Mesenchymal stem cell (in vitro differentiated cells and primary cell): ENCODE data around the gene LCP1. TPM values are rescaled to one million over a fixed set of nuclear protein-coding genes. Genes with fewer than 3 reads are reported as not detected.
"Not testable (repeated sequence)": the region's sequence is repeated elsewhere in the genome, so short reads cannot be mapped to it uniquely, and the experiment has no call there.

Experiments used
- DNase-seq: peaks from one replicate; pipeline ENCODE4 v3.0.0-alpha.2; 2013
- H2AFZ ChIP-seq: one replicate; pipeline ENCODE4 v1.6.1; 2013; ENCODE audit warnings: low read depth, mild to moderate bottlenecking, control low read depth, inconsistent platforms, low read length, moderate library complexity
- H2AK5ac ChIP-seq: 2 replicates; pipeline ENCODE4 v1.6.1; 2013; ENCODE audit warnings: low read length, moderate library complexity, mild to moderate bottlenecking, inconsistent platforms; ENCODE audit not compliant: severe bottlenecking
- H2BK120ac ChIP-seq: one replicate; pipeline ENCODE4 v1.6.1; 2013; ENCODE audit warnings: low read depth, mild to moderate bottlenecking, inconsistent platforms, low read length, moderate library complexity
- H2BK12ac ChIP-seq, 2 experiments: one replicate each; pipeline ENCODE4 v1.6.1; 2013; ENCODE audit warnings: inconsistent platforms in 2 of 2, low read length in 2 of 2, mild to moderate bottlenecking in 2 of 2, moderate library complexity in 2 of 2, control low read depth in 1 of 2
- H2BK15ac ChIP-seq: one replicate; pipeline ENCODE4 v1.6.1; 2013; ENCODE audit warnings: mild to moderate bottlenecking, low read depth, inconsistent platforms; ENCODE audit not compliant: poor library complexity, severe bottlenecking
- H2BK5ac ChIP-seq: 2 replicates; pipeline ENCODE4 v1.6.1; 2013; ENCODE audit warnings: low read depth, mild to moderate bottlenecking, low read length, control low read depth, inconsistent platforms; ENCODE audit not compliant: poor library complexity, severe bottlenecking
- H3K14ac ChIP-seq, 2 experiments: one replicate each; pipeline ENCODE4 v1.6.1; 2013; ENCODE audit warnings: inconsistent platforms in 2 of 2, low read length in 2 of 2, control low read depth in 1 of 2, mild to moderate bottlenecking in 1 of 2, moderate library complexity in 1 of 2
- H3K18ac ChIP-seq, 2 experiments: one replicate each; pipeline ENCODE4 v1.6.1; 2013; ENCODE audit warnings: inconsistent platforms in 2 of 2, low read length in 2 of 2, control low read depth in 1 of 2, low read depth in 1 of 2, mild to moderate bottlenecking in 1 of 2
- H3K23ac ChIP-seq, 2 experiments: one replicate each; pipeline ENCODE4 v1.6.1; 2013; ENCODE audit warnings: inconsistent platforms in 2 of 2, low read length in 2 of 2, mild to moderate bottlenecking in 2 of 2, moderate library complexity in 2 of 2, control low read depth in 1 of 2
- H3K27ac ChIP-seq: 2 replicates; pipeline ENCODE4 v1.5.1; 2013; ENCODE audit warnings: mild to moderate bottlenecking, moderate library complexity, low read length, control low read depth, inconsistent platforms; ENCODE audit not compliant: poor library complexity, severe bottlenecking
- H3K27me3 ChIP-seq, 2 experiments: 2 replicates each; pipeline versions ENCODE4 v1.6.1 to v1.7.0; 2013; ENCODE audit warnings: low read length in 2 of 2, mild to moderate bottlenecking in 2 of 2, moderate library complexity in 2 of 2, control low read depth in 1 of 2, inconsistent platforms in 1 of 2; ENCODE audit not compliant: control insufficient read depth in 1 of 2, insufficient read depth in 1 of 2
- H3K36me3 ChIP-seq, 2 experiments: 2 replicates each; pipeline versions ENCODE4 v1.6.1 to v1.7.0; 2013; ENCODE audit warnings: low read length in 2 of 2, control low read depth in 1 of 2, inconsistent platforms in 1 of 2, low read depth in 1 of 2, mild to moderate bottlenecking in 1 of 2; ENCODE audit not compliant: insufficient read depth in 2 of 2, control insufficient read depth in 1 of 2
- H3K4ac ChIP-seq, 2 experiments: one replicate each; pipeline ENCODE4 v1.6.1; 2013; ENCODE audit warnings: inconsistent platforms in 2 of 2, low read length in 2 of 2, mild to moderate bottlenecking in 2 of 2, moderate library complexity in 2 of 2, control low read depth in 1 of 2, low read depth in 1 of 2
- H3K4me1 ChIP-seq: 2 replicates; pipeline ENCODE4 v1.6.1; 2013; ENCODE audit warnings: low read depth, low read length, control low read depth; ENCODE audit not compliant: control insufficient read depth, insufficient read depth
- H3K4me2 ChIP-seq: 2 replicates; pipeline ENCODE4 v1.6.1; 2013; ENCODE audit warnings: low read length, mild to moderate bottlenecking, inconsistent platforms; ENCODE audit not compliant: poor library complexity, severe bottlenecking
- H3K4me3 ChIP-seq, 2 experiments: 2 replicates each; pipeline versions ENCODE4 v1.5.1 to v1.7.0; 2013; ENCODE audit warnings: low read length in 2 of 2, mild to moderate bottlenecking in 2 of 2, control low read depth in 1 of 2, low read depth in 1 of 2; ENCODE audit not compliant: insufficient read depth in 1 of 2
- H3K79me1 ChIP-seq: replicated peaks from 2 replicates; pipeline ENCODE4 v1.6.1; 2013; ENCODE audit warnings: mild to moderate bottlenecking, control low read depth, low read length, inconsistent platforms; ENCODE audit not compliant: poor library complexity, severe bottlenecking
- H3K9ac ChIP-seq: 2 replicates; pipeline ENCODE4 v1.7.0; 2013; ENCODE audit warnings: mild to moderate bottlenecking, low read length, moderate library complexity
- H3K9me3 ChIP-seq: 2 replicates; pipeline ENCODE4 v1.7.0; 2013; ENCODE audit warnings: mild to moderate bottlenecking, low read length; ENCODE audit not compliant: control insufficient read depth
- H4K8ac ChIP-seq: one replicate; pipeline ENCODE4 v1.6.1; 2013; ENCODE audit warnings: inconsistent platforms, mild to moderate bottlenecking, low read length, moderate library complexity
- H4K91ac ChIP-seq: one replicate; pipeline ENCODE4 v1.6.1; 2013; ENCODE audit warnings: mild to moderate bottlenecking, low read length, inconsistent platforms
- WGBS: methylation state at CpG from one replicate; pipeline ENCODE4 v1.1.7; 2013; ENCODE audit warnings: mixed read lengths; 5-methylcytosine and 5-hydroxymethylcytosine counted together
- polyA plus RNA-seq, 2 experiments: library from polyadenylated mRNA; stranded (reverse); fragments of 200-250 nt; gene quantifications; one replicate each; pipeline ENCODE4 v1.2.3, GENCODE V29; 2013

LCP1 gene, protein sequence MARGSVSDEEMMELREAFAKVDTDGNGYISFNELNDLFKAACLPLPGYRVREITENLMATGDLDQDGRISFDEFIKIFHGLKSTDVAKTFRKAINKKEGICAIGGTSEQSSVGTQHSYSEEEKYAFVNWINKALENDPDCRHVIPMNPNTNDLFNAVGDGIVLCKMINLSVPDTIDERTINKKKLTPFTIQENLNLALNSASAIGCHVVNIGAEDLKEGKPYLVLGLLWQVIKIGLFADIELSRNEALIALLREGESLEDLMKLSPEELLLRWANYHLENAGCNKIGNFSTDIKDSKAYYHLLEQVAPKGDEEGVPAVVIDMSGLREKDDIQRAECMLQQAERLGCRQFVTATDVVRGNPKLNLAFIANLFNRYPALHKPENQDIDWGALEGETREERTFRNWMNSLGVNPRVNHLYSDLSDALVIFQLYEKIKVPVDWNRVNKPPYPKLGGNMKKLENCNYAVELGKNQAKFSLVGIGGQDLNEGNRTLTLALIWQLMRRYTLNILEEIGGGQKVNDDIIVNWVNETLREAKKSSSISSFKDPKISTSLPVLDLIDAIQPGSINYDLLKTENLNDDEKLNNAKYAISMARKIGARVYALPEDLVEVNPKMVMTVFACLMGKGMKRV
- 1.1 TPM for polyA plus RNA-seq (2013, experiment 1 of 2)
- polyA plus RNA-seq (2013, experiment 2 of 2) = 1.1 TPM

GRCh38 chr13:46181840-46182490 is at the start of gene LCP1:
TSS of gene LCP1 (minus strand) at chr13:46182177. CDS start at chr13:46159662, 22,515 bp downstream.
- H3K4me3 ChIP-seq = no peak within 1 kb of the TSS
- no peak within 1 kb of the TSS for H2AFZ ChIP-seq
- no peak within 1 kb of the TSS for H4K8ac ChIP-seq
- H3K4me2 ChIP-seq = no peak within 1 kb of the TSS
- H2AK5ac ChIP-seq = no peak within 1 kb of the TSS
- DNase-seq = no peak
- H3K36me3 ChIP-seq = no peaks in the 10 kb centered on the region
- H3K9ac ChIP-seq = no peak within 1 kb of the TSS
- H2BK120ac ChIP-seq = no peak within 1 kb of the TSS
- peaks cover 2% of the 10 kb centered on the region for H3K4me1 ChIP-seq
- no peaks in the 10 kb centered on the region for H3K9me3 ChIP-seq
- peak within 1 kb of the TSS; percentile 47 for H4K91ac ChIP-seq
- no peaks in the 10 kb centered on the region for H3K79me1 ChIP-seq
- no peak within 1 kb of the TSS for H2BK5ac ChIP-seq
- no peak within 1 kb of the TSS for H2BK15ac ChIP-seq
- whole genome bisulfite sequencing = 92% methylated on average over 6 of the region's 8 CpGs
- no peak within 1 kb of the TSS for H3K27ac ChIP-seq
- no peak within 1 kb of the TSS for H3K14ac ChIP-seq
- H2BK12ac ChIP-seq = no peak within 1 kb of the TSS
- no peak within 1 kb of the TSS for H3K4ac ChIP-seq
- H3K18ac ChIP-seq = peak within 1 kb of the TSS in 1 of 2 experiments; percentile 17
- H3K23ac ChIP-seq = no peak within 1 kb of the TSS
- peaks cover 0 to 11% of the 10 kb centered on the region in 2 experiments for H3K27me3 ChIP-seq

DNA sequence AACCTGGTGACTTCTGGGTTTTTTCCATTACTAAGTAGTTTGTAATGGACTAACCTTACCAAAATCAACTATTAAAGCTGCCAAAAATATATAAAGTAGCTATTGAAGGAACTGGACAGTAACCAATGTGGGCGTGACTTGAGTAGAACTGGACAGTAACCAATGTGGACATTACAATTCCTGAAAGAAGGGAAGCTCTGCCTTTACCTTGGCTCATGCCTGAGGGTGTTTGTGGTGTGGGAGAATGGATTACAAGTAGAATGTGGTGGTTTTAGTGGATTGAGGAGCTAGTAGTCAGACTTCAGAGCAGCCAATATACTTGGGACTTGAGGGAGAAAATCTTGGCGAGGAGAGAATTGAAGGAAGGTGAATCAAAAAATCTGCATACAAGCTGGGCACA is 47.3 kb upstream of the LCP1 start:
- H3K27me3 ChIP-seq = no peaks in the 10 kb centered on the region
- no peaks in the 10 kb centered on the region for H3K4me1 ChIP-seq
- no peak overlapping the region for H2AK5ac ChIP-seq
- no peak overlapping the region for H3K14ac ChIP-seq
- H3K23ac ChIP-seq = no peak overlapping the region
- H3K9ac ChIP-seq = no peak overlapping the region
- H3K36me3 ChIP-seq = peaks cover 0 to 2% of the 10 kb centered on the region in 2 experiments
- H3K79me1 ChIP-seq = no peaks in the 10 kb centered on the region
- DNase-seq = no peak
- H4K8ac ChIP-seq = no peak overlapping the region
- peaks cover 11% of the 10 kb centered on the region for H3K9me3 ChIP-seq
- no peak overlapping the region for H4K91ac ChIP-seq
- H3K27ac ChIP-seq = no peak overlapping the region
- H2AFZ ChIP-seq = no peak overlapping the region
- H2BK12ac ChIP-seq = no peak overlapping the region
- no peak overlapping the region for H3K4me2 ChIP-seq
- WGBS = 95% methylated on average over 2 of the region's 2 CpGs
- H3K18ac ChIP-seq = no peak overlapping the region
- no peak overlapping the region for H2BK15ac ChIP-seq
- H2BK5ac ChIP-seq = no peak overlapping the region
- no peak overlapping the region for H3K4me3 ChIP-seq
- no peak overlapping the region for H3K4ac ChIP-seq
- H2BK120ac ChIP-seq = no peak overlapping the region

DNA sequence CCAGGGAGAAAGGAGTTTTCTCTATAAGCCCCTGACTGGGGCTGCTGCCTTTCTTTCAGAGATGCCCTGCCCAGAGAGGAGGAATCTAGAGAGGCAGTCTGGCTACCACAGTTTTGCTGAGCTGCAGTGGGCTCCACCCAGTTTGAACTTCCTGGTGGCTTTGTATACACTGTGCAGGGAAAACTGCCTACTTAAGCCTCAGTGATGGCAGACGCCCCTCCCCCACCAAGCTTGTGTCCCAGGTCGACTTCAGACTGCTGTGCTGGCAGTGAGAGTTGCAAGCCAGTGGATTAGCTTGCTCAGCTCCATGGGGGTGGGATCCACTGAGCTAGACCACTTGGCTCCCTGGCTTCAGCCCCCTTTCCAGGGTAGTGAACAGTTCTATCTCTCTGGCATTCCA is 38.3 kb upstream of the LCP1 start:
- not testable (repeated sequence) for H2AFZ ChIP-seq, H2AK5ac ChIP-seq, H3K4me1 ChIP-seq, H3K9ac ChIP-seq, H3K4me2 ChIP-seq, H2BK5ac ChIP-seq, H3K79me1 ChIP-seq, H3K4me3 ChIP-seq, H3K27me3 ChIP-seq, H3K36me3 ChIP-seq, H3K27ac ChIP-seq, H3K14ac ChIP-seq, H2BK12ac ChIP-seq, H3K23ac ChIP-seq, H3K9me3 ChIP-seq, H3K18ac ChIP-seq
- Histone ChIP-seq H4K91ac (peak overlapping the region; percentile 46), H4K8ac (peak overlapping the region; percentile 47), H2BK15ac (peak overlapping the region; percentile 23), H3K4ac (peak overlapping the region in 1 of 2 experiments; percentile 46), H2BK120ac (peak overlapping the region; percentile 19)
- DNase-seq = peak; percentile 18
- 8% methylated on average over 2 of the region's 2 CpGs for WGBS

- H3K4me3 ChIP-seq, H3K4me1 ChIP-seq, H3K9ac ChIP-seq, H2BK120ac ChIP-seq, H2BK12ac ChIP-seq, H4K8ac ChIP-seq, H3K27me3 ChIP-seq, H3K79me1 ChIP-seq, H3K14ac ChIP-seq, H3K9me3 ChIP-seq, H2AK5ac ChIP-seq, H2AFZ ChIP-seq, H3K36me3 ChIP-seq, H3K27ac ChIP-seq, H3K23ac ChIP-seq, H2BK15ac ChIP-seq, H3K4ac ChIP-seq, DNase-seq, H3K18ac ChIP-seq, H4K91ac ChIP-seq, H3K4me2 ChIP-seq, H2BK5ac ChIP-seq: not testable (repeated sequence)
- WGBS = 91% methylated on average over 1 of the region's 1 CpG
Measured at GRCh38 chr13:46214741-46215140, 32.8 kb upstream of the LCP1 start.
